GM20431 (cell line): ENCODE results near the gene P2RY2.
"Not testable (repeated sequence)": the region's sequence is repeated elsewhere in the genome, so short reads cannot be mapped to it uniquely, and the experiment has no call there.

ENCODE experiments used
- in situ Hi-C: fragments of 300-500 bp; cut with MseI, MboI; formaldehyde crosslinking; loops from one replicate; pipeline ENCODE4 v1.15.0; 2020; ENCODE audit warnings: low sequenced_read_pairs; ENCODE audit not compliant: unreplicated experiment

P2RY2 gene

DNA sequence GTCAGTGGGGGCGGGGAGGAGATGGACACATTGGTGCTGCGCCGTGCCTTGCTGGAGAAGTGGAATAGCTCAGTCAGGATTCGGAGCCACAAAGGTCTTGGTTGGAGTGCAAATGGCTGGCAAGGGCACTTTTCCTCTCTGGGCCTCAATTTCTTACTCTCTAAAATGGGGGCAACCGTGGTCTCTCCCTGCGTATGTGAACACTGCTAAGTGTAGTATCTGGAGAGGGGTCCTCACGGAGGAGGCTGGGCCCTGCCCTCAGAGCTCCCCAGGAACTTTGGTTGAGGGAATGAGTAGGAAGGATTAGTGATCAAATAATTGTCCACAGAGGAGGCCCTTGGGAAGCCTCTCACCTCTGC is 54.6 kb downstream of the P2RY2 start:
- in situ Hi-C loops: no loop called here

- in situ Hi-C loops: no loop called here
These were observed 55.3 kb downstream of the P2RY2 start for GRCh38 chr11:73273222-73273895.

DNA sequence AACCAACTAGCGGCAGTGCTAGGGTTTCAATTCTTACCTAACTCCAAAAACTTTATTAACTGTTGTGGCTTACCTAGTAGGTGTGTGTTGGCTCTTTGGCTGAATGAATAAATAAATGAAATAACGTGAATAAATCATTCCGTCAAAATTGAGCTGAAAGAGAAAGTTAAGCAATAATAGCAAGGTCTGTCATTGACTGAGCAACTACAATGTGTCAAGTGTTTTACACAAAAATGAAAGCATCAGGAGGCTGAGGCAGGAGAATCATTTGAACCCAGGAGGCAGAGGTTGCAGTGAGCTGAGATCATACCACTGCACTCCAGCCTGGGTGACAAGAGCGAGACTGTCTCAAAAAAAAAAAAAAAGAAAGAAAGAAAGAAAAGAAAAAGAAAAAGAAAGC is 56.1 kb downstream of the P2RY2 start:
- in situ Hi-C loops: not testable (repeated sequence)

DNA sequence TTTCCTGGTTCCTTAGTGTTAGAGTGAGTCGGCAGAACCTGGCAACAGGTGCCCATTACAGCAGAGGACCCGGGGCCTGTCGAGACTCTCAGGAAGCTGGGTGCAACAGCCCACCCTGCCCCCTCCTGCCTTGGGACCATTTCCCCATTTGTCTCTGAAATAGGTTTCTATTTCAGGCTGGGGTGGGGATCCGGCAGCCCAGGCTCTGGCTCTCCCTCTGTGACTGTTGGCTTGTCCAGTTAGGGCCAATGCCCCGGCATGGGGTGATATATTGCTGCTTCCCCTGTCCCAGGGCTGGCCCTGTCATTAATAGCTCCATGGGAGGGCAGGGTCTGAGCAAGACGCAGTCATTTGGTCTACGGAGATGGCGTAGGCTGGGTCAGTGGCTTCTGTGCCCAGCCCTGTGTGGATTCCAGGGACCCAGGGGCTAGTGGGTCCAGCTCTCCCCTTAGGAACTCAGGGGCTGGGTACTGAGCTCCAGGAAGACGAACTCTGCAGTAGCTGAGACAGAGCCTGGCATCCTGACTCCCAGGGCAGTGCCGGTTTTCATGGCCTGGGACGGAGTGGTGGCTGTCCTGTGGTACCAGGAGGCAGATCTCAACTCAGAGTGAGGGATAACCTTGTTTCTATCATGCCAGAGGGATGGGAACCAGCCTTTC is 56.8 kb downstream of the P2RY2 start:
- in situ Hi-C loops: no loop called here

GRCh38 chr11:73275381-73275750 is 57.3 kb downstream of the P2RY2 start:
- in situ Hi-C loops: no loop called here

- in situ Hi-C loops: no loop called here
These were observed 59.4 kb downstream of the P2RY2 start for GRCh38 chr11:73277467-73277866.

DNA sequence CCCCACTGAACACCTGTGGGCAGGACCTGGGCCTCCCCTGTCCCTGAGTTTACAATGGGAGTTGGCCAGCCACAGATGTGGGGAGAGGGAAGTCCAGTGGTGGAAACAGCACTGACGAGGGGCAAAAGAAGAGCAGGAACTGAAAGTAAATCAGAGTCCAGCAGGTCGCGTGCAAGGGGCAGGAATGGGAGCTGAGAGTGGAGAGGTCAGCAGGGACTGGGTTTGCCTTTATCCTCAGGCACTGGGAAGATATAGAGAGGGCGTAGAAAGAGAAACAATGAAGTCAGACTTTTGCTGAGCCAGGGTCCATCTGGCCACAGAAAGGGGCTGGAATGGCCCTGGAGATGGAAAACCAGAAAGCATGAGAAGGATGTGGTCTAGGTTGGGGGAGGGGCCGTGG is 62.5 kb downstream of the P2RY2 start:
- in situ Hi-C loops: no loop called here

GRCh38 chr11:73281201-73281741 is 63.2 kb downstream of the P2RY2 start:
- in situ Hi-C loops: no loop called here

GRCh38 chr11:73281796-73282660 is 63.9 kb downstream of the P2RY2 start:
- in situ Hi-C loops: no loop called here

DNA sequence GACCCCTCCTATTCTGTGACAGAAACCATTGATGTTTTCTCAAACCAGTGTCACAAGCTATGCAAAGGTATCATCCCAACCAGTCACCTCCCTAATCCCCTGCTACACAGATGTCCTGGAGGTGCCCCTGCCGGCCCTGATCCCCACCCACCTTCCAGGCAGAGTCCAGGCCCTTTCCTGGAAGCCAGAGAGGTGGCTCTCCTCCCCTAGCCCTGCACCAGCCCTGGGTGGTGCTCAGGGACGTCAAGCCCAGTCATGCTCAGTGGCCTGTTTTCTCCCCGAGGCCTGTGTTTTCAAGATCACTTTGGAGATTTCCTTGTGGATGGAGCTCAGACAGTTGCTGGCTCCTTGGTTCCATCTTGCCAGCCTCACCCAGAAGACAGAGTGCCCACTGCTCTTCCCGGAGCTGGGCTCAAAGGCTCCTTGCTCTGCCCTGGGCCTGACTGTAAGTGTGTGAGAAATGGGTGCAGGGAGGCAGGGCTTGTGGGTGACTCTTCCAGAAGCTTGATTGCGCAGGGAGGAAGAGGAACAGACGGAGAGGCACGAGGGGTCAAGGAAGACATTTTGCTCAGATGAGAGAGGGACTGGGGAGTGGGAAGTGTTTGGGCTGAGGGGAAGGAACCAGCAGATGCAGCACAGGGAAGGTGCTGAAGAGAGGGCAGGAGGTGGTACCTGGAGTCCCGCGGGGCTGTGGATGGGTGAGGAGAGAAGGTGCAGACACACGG is 65.4 kb downstream of the P2RY2 start:
- in situ Hi-C loops: no loop called here

- in situ Hi-C loops: no loop called here
These were observed 66.0 kb downstream of the P2RY2 start for GRCh38 chr11:73284106-73284505.

DNA sequence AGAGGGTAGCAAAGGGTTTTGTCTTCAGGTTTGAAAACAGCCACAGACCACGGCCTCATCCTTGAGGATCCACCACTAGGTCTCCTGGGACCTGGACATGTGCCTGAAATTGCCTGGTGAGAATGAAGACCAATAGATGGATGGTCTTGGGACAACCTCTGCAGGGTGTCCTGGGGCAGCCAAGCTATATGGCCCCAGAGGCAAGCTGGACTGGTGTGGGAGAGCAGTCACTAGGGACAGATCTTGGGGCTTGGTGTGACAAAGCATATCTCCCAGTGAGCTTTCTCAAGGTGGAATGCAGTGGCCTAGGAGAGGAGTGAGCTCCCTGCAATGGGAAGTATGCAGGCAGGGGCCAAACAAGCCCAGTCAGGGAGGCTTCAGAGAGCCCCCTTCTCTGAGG is 67.6 kb downstream of the P2RY2 start:
- in situ Hi-C loops: no loop called here
